Nasal cavity respiratory epithelium epithelial cell of viscerocranial mucosa (primary cell): ENCODE measurements around the gene ADGB. TPM values are rescaled to one million over a fixed set of nuclear protein-coding genes. Genes with fewer than 3 reads are reported as not detected.

Experiments
- total RNA-seq: library from RNA; depleted of rRNA; stranded (reverse); fragments of >200 nt; gene quantifications from 2 replicates; pipeline ENCODE4 v1.2.3, GENCODE V29; 2014

ADGB gene
- not detected in 2 replicates for total RNA-seq

DNA sequence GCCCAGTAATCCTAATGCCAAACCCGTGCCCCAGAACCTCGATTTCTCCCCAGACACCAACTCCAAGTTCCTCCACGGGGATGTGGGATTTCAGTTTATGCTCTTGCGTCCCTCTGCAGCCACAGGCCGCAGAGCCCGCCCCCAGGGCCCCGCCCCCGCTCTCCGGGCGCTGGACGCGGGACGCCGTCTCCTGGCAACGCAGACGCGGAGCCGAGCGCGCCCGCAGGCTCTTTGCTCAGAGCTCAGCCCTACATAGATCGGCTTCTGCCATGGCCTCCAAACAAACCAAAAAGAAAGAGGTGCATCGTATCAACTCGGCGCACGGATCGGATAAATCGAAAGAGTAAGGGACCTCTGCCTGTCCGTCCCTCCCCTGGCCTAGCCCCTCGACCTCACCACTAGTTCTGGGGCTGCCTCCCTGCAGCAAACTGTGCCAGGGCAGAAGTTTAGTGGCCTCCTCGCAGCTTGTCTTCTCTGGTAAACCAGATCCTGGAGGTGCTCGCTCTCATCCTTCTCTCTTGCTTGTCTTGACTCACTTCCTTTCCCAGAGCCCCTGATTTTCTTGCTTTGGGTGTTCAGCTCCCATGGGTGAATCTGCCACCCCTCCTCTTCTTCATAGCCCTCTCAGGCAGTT, at the start of gene ADGB:
Gene ADGB, plus strand, starts transcription at position 201 of the 634 bp plus-strand sequence. Its CDS starts 69 bp downstream, at position 270.

Other genes starting within 250 kb of the ADGB start
- 64.5 and 280 TPM in 2 replicates for gene RAB32, start 55.1 kb upstream of the ADGB start, total RNA-seq